Measurements from ENCODE around the gene GAS2L2.

Gene GAS2L2

GRCh38 chr17:35765086-35765710 is 12.2 kb upstream of the GAS2L2 start:
- Histone ChIP-seq H3K36me3 (no peaks in the 10 kb centered on the region), H3K27ac (peak overlapping the region; percentile 63), H3K4me3 (ENCODE audit: low read depth, low read length) (peak overlapping the region; percentile 77), H3K27me3 (ENCODE audit: insufficient read depth, low read depth, severe bottlenecking) (no peaks in the 10 kb centered on the region), H3K9me3 (ENCODE audit: severe bottlenecking) (no peaks in the 10 kb centered on the region)
- DNase-seq = no peak
- no peak for TF ChIP-seq CTCF (IDR thresholded peaks at IDR 0.05; ENCODE audit: low read depth, low read length)

- no peaks in the 10 kb centered on the region for H3K36me3 ChIP-seq
- DNase-seq = peak; percentile 92
- peak overlapping the region; percentile 77 for H3K4me3 ChIP-seq (ENCODE audit: low read depth, low read length)
- H3K9me3 ChIP-seq (ENCODE audit: severe bottlenecking) = no peaks in the 10 kb centered on the region
- peak overlapping the region; percentile 63 for H3K27ac ChIP-seq
- peak; percentile 99 for TF ChIP-seq CTCF (IDR thresholded peaks at IDR 0.05; ENCODE audit: low read depth, low read length)
- H3K27me3 ChIP-seq (ENCODE audit: insufficient read depth, low read depth, severe bottlenecking) = no peaks in the 10 kb centered on the region
Measured at GRCh38 chr17:35764123-35764991, 11.3 kb upstream of the GAS2L2 start.

- TF ChIP-seq CTCF (IDR thresholded peaks at IDR 0.05; ENCODE audit: low read depth, low read length) = no peak
- Histone ChIP-seq H3K4me3 (ENCODE audit: low read depth, low read length) (peak overlapping the region; percentile 77), H3K36me3 (no peaks in the 10 kb centered on the region), H3K27ac (no peak overlapping the region), H3K9me3 (ENCODE audit: severe bottlenecking) (no peaks in the 10 kb centered on the region), H3K27me3 (ENCODE audit: insufficient read depth, low read depth, severe bottlenecking) (no peaks in the 10 kb centered on the region)
- no peak for DNase-seq
Measured at GRCh38 chr17:35763767-35764122, 10.7 kb upstream of the GAS2L2 start.

GRCh38 chr17:35761601-35762000 is 8.6 kb upstream of the GAS2L2 start:
- TF ChIP-seq CTCF (IDR thresholded peaks at IDR 0.05; ENCODE audit: low read depth, low read length) = no peak
- Histone ChIP-seq H3K27ac (no peak overlapping the region), H3K36me3 (no peaks in the 10 kb centered on the region), H3K27me3 (ENCODE audit: insufficient read depth, low read depth, severe bottlenecking) (no peaks in the 10 kb centered on the region), H3K9me3 (ENCODE audit: severe bottlenecking) (no peaks in the 10 kb centered on the region), H3K4me3 (ENCODE audit: low read depth, low read length) (no peak overlapping the region)
- no peak for DNase-seq

- TF ChIP-seq CTCF (IDR thresholded peaks at IDR 0.05; ENCODE audit: low read depth, low read length) = no peak
- H3K9me3 ChIP-seq (ENCODE audit: severe bottlenecking) = no peaks in the 10 kb centered on the region
- H3K36me3 ChIP-seq = no peaks in the 10 kb centered on the region
- no peak within 1 kb of the TSS for H3K27ac ChIP-seq
- DNase-seq = no peak
- no peak within 1 kb of the TSS for H3K4me3 ChIP-seq (ENCODE audit: low read depth, low read length)
- H3K27me3 ChIP-seq (ENCODE audit: insufficient read depth, low read depth, severe bottlenecking) = no peaks in the 10 kb centered on the region
Measured at GRCh38 chr17:35760587-35760986, 7.5 kb upstream of the GAS2L2 start, which contains the start of gene C17orf50. TSS of gene C17orf50 (plus strand) at chr17:35760887. CDS start at chr17:35760942, 55 bp downstream.

Data from WERI-Rb-1 (cell line).